HepG2 (cell line): ENCODE measurements around the gene SLC26A3.

Experiments used
- CTCF ChIP-seq: sonication (generic); formaldehyde crosslinking; IDR thresholded peaks from 2 replicates; pipeline ENCODE4 v1.5.0; 2020; ENCODE audit warnings: mild to moderate bottlenecking, missing genetic modification reagents, moderate library complexity
- EED ChIP-seq: sonication (generic); formaldehyde crosslinking; IDR thresholded peaks from 2 replicates; pipeline ENCODE4 v1.5.0; 2020; ENCODE audit warnings: mild to moderate bottlenecking, missing genetic modification reagents
- HDAC2 ChIP-seq: sonication (generic); formaldehyde crosslinking; IDR thresholded peaks from 2 replicates; pipeline ENCODE4 v1.4.0; 2020; ENCODE audit warnings: missing genetic modification reagents
- JUNB ChIP-seq: sonication (generic); formaldehyde crosslinking; IDR thresholded peaks from 2 replicates; pipeline ENCODE4 v1.8.0; 2022; ENCODE audit warnings: missing genetic modification reagents, mild to moderate bottlenecking, borderline replicate concordance
- POGK ChIP-seq: sonication (generic); formaldehyde crosslinking; conservative IDR thresholded peaks from 2 replicates; pipeline ENCODE4 v1.8.0; 2022; ENCODE audit warnings: mild to moderate bottlenecking, moderate library complexity, missing genetic modification reagents
- POLR2AphosphoS5 ChIP-seq: IDR thresholded peaks from 2 replicates; pipeline ENCODE4 v1.6.1; 2012; ENCODE audit warnings: low read depth, low read length
- SATB2 ChIP-seq: sonication (generic); formaldehyde crosslinking; IDR thresholded peaks from 2 replicates; pipeline ENCODE4 v1.5.0; 2020; ENCODE audit warnings: missing genetic modification reagents
- USF2 ChIP-seq, 2 experiments: sonication (generic) in 1 of 2; formaldehyde crosslinking in 1 of 2; IDR thresholded peaks; 2 replicates each; pipeline versions ENCODE4 v1.5.1 to v1.6.1; 2011 to 2020; ENCODE audit warnings: borderline replicate concordance in 1 of 2, low read depth in 1 of 2, low read length in 1 of 2, mild to moderate bottlenecking in 1 of 2, missing genetic modification reagents in 1 of 2, moderate library complexity in 1 of 2
- ZFP62 ChIP-seq: sonication (generic); formaldehyde crosslinking; IDR thresholded peaks from 2 replicates; pipeline ENCODE4 v1.4.0; 2020; ENCODE audit warnings: missing genetic modification reagents
- ZNF550 ChIP-seq: sonication (generic); formaldehyde crosslinking; IDR thresholded peaks from 2 replicates; pipeline ENCODE4 v1.4.0; 2020; ENCODE audit warnings: mild to moderate bottlenecking, missing genetic modification reagents, borderline replicate concordance
- ZNF7 ChIP-seq: IDR thresholded peaks from 2 replicates; pipeline ENCODE4 v1.6.1; 2016; ENCODE audit warnings: missing biosample characterization, missing genetic modification reagents
- ZSCAN22 ChIP-seq: sonication (generic); formaldehyde crosslinking; IDR thresholded peaks from 2 replicates; pipeline ENCODE4 v1.4.0; 2020; ENCODE audit warnings: mild to moderate bottlenecking, missing genetic modification reagents

GRCh38 chr7:107746006-107746405 is 57.0 kb downstream of the SLC26A3 start:
- TF ChIP-seq POGK (CRISPR knock-in tag) (no peak), ZNF7 (no peak), ZFP62 (CRISPR knock-in tag) (no peak), EED (CRISPR knock-in tag) (no peak), JUNB (CRISPR knock-in tag) (no peak), SATB2 (no peak), USF2 (IDR thresholded peaks at IDR 0.05; ENCODE audit: low read depth, low read length) (no peak), USF2 (CRISPR knock-in tag; IDR thresholded peaks at IDR 0.05; ENCODE audit: borderline replicate concordance) (no peak), HDAC2 (CRISPR knock-in tag) (no peak), ZNF550 (CRISPR knock-in tag) (no peak), CTCF (CRISPR knock-in tag) (no peak), ZSCAN22 (CRISPR knock-in tag) (no peak), POLR2AphosphoS5 (no peak)
